ENCODE results near the gene SLC38A1. TPM values are rescaled to one million over a fixed set of nuclear protein-coding genes. Genes with fewer than 3 reads are reported as not detected.

The SLC38A1 gene
- total and polyA plus RNA-seq, 4 donors = 13.7 to 60.3 (median 26.4) TPM

- TF ChIP-seq, protein P1, sequence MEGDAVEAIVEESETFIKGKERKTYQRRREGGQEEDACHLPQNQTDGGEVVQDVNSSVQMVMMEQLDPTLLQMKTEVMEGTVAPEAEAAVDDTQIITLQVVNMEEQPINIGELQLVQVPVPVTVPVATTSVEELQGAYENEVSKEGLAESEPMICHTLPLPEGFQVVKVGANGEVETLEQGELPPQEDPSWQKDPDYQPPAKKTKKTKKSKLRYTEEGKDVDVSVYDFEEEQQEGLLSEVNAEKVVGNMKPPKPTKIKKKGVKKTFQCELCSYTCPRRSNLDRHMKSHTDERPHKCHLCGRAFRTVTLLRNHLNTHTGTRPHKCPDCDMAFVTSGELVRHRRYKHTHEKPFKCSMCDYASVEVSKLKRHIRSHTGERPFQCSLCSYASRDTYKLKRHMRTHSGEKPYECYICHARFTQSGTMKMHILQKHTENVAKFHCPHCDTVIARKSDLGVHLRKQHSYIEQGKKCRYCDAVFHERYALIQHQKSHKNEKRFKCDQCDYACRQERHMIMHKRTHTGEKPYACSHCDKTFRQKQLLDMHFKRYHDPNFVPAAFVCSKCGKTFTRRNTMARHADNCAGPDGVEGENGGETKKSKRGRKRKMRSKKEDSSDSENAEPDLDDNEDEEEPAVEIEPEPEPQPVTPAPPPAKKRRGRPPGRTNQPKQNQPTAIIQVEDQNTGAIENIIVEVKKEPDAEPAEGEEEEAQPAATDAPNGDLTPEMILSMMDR (IDR thresholded peaks at IDR 0.05; ENCODE audit: control extremely low read depth, extremely low read depth) = no peak
- 88 to 93% methylated on average over 5 of the region's 5 CpGs for WGBS, 2 donors
- Histone ChIP-seq H3K4me3 (no peak overlapping the region), H3K27me3 (ENCODE audit: control insufficient read depth in 3 of 3, insufficient read depth in 3 of 3, low read length in 2 of 3) (no peaks in the 10 kb centered on the region), H3K4me1 (ENCODE audit: control insufficient read depth in 5 of 5, insufficient read depth in 5 of 5, low read length in 5 of 5) (peaks cover 0 to 3% (median 0%) of the 10 kb centered on the region in 5 donors), H3K9me3 (ENCODE audit: control insufficient read depth in 4 of 4, insufficient read depth in 3 of 4, low read length in 3 of 4) (no peaks in the 10 kb centered on the region), H3K27ac (ENCODE audit: low read depth in 1 of 2, low read length in 1 of 2) (no peak overlapping the region), H3K36me3 (ENCODE audit: control insufficient read depth in 4 of 4, insufficient read depth in 4 of 4, low read length in 4 of 4) (no peaks in the 10 kb centered on the region), H3K9ac (ENCODE audit: insufficient read depth in 1 of 2, low read length in 2 of 2) (no peak overlapping the region)
- DNase-seq (no peak), ATAC-seq (ENCODE audit: insufficient read depth, low FRiP score) (no peak)
These were observed 120.3 kb downstream of the SLC38A1 start for GRCh38 chr12:46148327-46149078.

GRCh38 chr12:46147144-46147543 is 121.7 kb downstream of the SLC38A1 start:
- ATAC-seq (ENCODE audit: insufficient read depth, low FRiP score) = no peak
- Histone ChIP-seq H3K36me3 (ENCODE audit: control insufficient read depth in 4 of 4, insufficient read depth in 4 of 4, low read length in 4 of 4) (no peaks in the 10 kb centered on the region), H3K9ac (ENCODE audit: insufficient read depth in 1 of 2, low read length in 2 of 2) (no peak overlapping the region), H3K27ac (ENCODE audit: low read depth in 1 of 2, low read length in 1 of 2) (no peak overlapping the region), H3K27me3 (ENCODE audit: control insufficient read depth in 3 of 3, insufficient read depth in 3 of 3, low read length in 2 of 3) (no peaks in the 10 kb centered on the region), H3K4me3 (no peak overlapping the region), H3K4me1 (ENCODE audit: control insufficient read depth in 5 of 5, insufficient read depth in 5 of 5, low read length in 5 of 5) (peaks cover 0 to 3% (median 0%) of the 10 kb centered on the region in 5 donors), H3K9me3 (ENCODE audit: control insufficient read depth in 4 of 4, insufficient read depth in 3 of 4, low read length in 3 of 4) (no peaks in the 10 kb centered on the region)
- no peak for DNase-seq
- WGBS, 2 donors = 85 to 96% methylated on average over 3 of the region's 3 CpGs
- TF ChIP-seq, protein P1 (IDR thresholded peaks at IDR 0.05; ENCODE audit: control extremely low read depth, extremely low read depth) = no peak

GRCh38 chr12:46145881-46146280 is 123.0 kb downstream of the SLC38A1 start:
- WGBS, 2 donors = 80 to 89% methylated on average over 5 of the region's 5 CpGs
- TF ChIP-seq, protein P1 (IDR thresholded peaks at IDR 0.05; ENCODE audit: control extremely low read depth, extremely low read depth) = no peak
- no peak overlapping the region for H3K27ac ChIP-seq (ENCODE audit: low read depth in 1 of 2, low read length in 1 of 2)
- no peak for DNase-seq
- H3K4me3 ChIP-seq = no peak overlapping the region
- no peak for ATAC-seq (ENCODE audit: insufficient read depth, low FRiP score)
- H3K4me1 ChIP-seq (ENCODE audit: control insufficient read depth in 5 of 5, insufficient read depth in 5 of 5, low read length in 5 of 5) = peaks cover 0 to 3% (median 0%) of the 10 kb centered on the region in 5 donors
- H3K27me3 ChIP-seq (ENCODE audit: control insufficient read depth in 3 of 3, insufficient read depth in 3 of 3, low read length in 2 of 3) = no peaks in the 10 kb centered on the region
- H3K9me3 ChIP-seq (ENCODE audit: control insufficient read depth in 4 of 4, insufficient read depth in 3 of 4, low read length in 3 of 4) = no peaks in the 10 kb centered on the region
- no peaks in the 10 kb centered on the region for H3K36me3 ChIP-seq (ENCODE audit: control insufficient read depth in 4 of 4, insufficient read depth in 4 of 4, low read length in 4 of 4)
- no peak overlapping the region for H3K9ac ChIP-seq (ENCODE audit: insufficient read depth in 1 of 2, low read length in 2 of 2)
